ENCODE results near the gene MDFIC.
A peak's percentile ranks its signal among the peaks of the same experiment; 100 is the strongest.

MDFIC gene

GRCh38 chr7:115013886-115014285 is 92.0 kb downstream of the MDFIC start:
- TF ChIP-seq, protein P1, sequence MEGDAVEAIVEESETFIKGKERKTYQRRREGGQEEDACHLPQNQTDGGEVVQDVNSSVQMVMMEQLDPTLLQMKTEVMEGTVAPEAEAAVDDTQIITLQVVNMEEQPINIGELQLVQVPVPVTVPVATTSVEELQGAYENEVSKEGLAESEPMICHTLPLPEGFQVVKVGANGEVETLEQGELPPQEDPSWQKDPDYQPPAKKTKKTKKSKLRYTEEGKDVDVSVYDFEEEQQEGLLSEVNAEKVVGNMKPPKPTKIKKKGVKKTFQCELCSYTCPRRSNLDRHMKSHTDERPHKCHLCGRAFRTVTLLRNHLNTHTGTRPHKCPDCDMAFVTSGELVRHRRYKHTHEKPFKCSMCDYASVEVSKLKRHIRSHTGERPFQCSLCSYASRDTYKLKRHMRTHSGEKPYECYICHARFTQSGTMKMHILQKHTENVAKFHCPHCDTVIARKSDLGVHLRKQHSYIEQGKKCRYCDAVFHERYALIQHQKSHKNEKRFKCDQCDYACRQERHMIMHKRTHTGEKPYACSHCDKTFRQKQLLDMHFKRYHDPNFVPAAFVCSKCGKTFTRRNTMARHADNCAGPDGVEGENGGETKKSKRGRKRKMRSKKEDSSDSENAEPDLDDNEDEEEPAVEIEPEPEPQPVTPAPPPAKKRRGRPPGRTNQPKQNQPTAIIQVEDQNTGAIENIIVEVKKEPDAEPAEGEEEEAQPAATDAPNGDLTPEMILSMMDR (IDR thresholded peaks at IDR 0.05; ENCODE audit: low read depth, low read length), result no peak
- DNase-seq (ENCODE audit: extremely low read depth, low read depth), result no peak

- TF ChIP-seq, protein P1 (IDR thresholded peaks at IDR 0.05; ENCODE audit: low read depth, low read length), result no peak
- DNase-seq (ENCODE audit: extremely low read depth, low read depth), result no peak
Measured at GRCh38 chr7:115014794-115015193, 92.9 kb downstream of the MDFIC start.

DNA sequence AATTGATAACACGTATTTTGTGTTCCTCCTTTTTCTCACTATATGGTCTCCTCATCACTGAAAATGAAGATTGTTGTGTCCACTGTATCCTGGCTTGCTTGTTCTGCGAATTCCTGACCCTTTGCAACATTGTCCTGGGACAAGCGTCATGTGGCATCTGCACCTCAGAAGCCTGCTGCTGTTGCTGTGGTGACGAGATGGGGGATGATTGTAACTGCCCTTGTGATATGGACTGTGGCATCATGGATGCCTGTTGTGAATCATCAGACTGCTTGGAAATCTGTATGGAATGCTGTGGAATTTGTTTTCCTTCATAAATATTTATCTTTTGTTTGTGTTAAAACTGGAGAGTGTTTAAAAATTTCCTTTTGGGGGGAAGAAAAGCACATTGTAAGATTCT is 93.7 kb downstream of the MDFIC start:
- peak; percentile 32 for DNase-seq (ENCODE audit: extremely low read depth, low read depth)
- TF ChIP-seq, protein P1 (IDR thresholded peaks at IDR 0.05; ENCODE audit: low read depth, low read length), result no peak

- no peak for DNase-seq (ENCODE audit: extremely low read depth, low read depth)
- TF ChIP-seq, protein P1 (IDR thresholded peaks at IDR 0.05; ENCODE audit: low read depth, low read length), result no peak
Measured at GRCh38 chr7:115019882-115020605, 98.2 kb downstream of the MDFIC start.

GRCh38 chr7:115023219-115023618 is 101.3 kb downstream of the MDFIC start:
- DNase-seq (ENCODE audit: extremely low read depth, low read depth), result no peak
- TF ChIP-seq, protein P1 (IDR thresholded peaks at IDR 0.05; ENCODE audit: low read depth, low read length), result no peak

DNA sequence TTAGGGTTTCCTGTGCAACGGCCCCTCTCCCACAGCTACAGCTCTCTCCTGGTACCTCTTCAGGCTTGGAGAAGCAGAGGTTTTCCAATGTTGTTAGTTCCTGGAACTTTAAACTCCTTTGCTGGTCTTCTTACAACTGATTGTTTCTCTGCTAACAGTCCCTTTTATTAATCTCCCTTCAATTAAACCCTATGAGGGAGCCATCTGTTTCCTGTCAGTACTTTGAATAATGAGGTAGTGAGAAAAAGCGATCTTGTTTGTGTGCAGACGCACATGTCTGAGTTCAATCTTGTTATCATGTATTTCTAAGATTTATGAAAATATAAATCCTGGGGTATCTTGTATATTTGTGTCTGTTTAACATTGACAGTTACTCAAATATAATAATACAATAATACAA is 102.4 kb downstream of the MDFIC start:
- DNase-seq (ENCODE audit: extremely low read depth, low read depth), result no peak
- TF ChIP-seq, protein P1 (IDR thresholded peaks at IDR 0.05; ENCODE audit: low read depth, low read length), result no peak

DNA sequence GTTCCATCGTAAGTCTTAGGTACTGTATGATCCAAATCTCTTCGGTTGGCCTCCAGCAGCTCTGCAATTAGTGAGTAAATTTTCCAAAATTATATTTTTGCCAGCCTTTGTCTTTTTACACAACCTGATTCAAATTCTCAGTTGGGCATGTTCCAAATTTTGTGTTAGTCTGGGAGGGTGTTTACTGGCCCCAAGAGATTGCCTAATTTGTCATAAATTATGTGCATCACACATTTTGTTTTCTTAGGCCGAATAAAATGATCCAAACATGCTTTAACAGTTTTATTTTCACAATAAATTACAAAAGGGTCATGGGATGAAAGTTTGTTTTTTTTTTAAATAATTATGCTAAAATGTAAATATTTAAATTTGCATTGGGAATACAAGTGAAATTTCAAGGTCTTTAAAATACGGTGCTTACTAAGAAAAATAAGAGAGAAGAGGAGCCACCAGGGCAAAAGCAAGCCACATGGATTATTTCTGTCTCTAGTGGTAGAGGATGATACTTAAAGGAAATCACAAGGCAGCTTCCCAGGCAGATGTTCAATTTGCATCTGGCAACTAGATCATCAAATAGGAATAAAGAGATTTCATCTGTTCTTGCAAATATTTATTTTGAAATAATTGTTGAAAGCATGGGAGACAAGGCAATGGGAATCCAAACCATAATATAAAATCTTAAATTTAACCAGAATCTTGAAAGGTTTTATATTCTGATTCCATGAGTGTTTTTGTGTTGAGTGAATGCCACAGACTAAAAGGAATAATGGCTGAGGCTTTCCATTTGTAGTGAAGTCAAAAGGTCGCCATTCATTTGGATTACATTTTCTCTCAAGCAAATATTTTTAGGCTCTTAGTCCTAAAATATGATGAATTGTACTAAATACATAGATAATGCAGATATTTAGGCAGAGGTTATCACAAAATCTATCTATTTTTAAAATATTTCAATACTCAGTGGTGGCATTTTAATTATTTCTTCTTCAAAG is 111.1 kb downstream of the MDFIC start:
- TF ChIP-seq, protein P1 (IDR thresholded peaks at IDR 0.05; ENCODE audit: low read depth, low read length), result no peak
- no peak for DNase-seq (ENCODE audit: extremely low read depth, low read depth)

All from AG09319 (cell line).